Activated T-cell treated with anti-CD3 and anti-CD28 coated beads for 48 hours (primary cell): ENCODE measurements around the gene FURIN.
A peak's percentile ranks its signal among the peaks of the same experiment; 100 is the strongest.
"Not testable (repeated sequence)": the region's sequence is repeated elsewhere in the genome, so short reads cannot be mapped to it uniquely, and the experiment has no call there.

Source experiments
- DNase-seq: peaks from one replicate; pipeline ENCODE4 v3.0.0-alpha.2; 2020; ENCODE audit warnings: low read depth

FURIN gene

DNA sequence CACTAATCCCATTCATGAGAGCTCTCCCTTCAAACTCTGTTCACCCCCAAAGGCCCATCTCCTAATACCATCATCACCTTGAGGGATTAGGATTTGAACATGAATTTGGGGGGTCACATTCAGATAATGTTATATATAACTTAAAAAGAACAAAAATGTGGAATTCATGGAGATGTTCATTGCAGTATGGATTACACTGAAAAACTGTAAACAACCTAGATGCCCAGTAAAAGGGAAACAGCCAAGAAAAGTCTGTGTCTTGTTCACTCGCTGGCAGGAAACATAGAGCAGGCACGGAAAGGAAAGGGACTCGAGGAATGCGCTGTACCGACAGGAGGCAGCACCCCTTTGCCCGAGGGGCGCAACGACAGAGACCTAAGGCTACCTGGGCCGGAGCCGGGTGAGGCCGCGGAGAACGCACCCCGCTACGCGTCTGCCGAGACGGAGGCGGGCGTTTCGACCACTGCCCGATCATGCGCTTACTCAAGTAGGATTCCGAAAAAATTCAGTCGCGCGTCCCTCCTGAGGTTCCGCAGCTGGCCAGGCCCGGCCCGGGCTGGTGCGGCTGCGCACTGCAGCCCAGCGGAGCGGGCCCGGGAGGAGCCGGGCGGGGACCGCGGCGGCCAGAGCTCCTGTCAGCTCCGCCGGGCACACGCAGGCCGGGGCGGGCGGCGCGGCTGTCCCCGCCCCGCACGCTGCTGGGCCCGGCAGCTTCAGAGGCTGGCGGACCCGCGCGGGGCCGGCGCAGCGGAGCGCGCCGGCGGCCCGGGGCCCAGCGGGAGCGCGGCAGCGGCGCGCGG is 33.9 kb downstream of the FURIN start:
- DNase-seq: peak; percentile 73

DNA sequence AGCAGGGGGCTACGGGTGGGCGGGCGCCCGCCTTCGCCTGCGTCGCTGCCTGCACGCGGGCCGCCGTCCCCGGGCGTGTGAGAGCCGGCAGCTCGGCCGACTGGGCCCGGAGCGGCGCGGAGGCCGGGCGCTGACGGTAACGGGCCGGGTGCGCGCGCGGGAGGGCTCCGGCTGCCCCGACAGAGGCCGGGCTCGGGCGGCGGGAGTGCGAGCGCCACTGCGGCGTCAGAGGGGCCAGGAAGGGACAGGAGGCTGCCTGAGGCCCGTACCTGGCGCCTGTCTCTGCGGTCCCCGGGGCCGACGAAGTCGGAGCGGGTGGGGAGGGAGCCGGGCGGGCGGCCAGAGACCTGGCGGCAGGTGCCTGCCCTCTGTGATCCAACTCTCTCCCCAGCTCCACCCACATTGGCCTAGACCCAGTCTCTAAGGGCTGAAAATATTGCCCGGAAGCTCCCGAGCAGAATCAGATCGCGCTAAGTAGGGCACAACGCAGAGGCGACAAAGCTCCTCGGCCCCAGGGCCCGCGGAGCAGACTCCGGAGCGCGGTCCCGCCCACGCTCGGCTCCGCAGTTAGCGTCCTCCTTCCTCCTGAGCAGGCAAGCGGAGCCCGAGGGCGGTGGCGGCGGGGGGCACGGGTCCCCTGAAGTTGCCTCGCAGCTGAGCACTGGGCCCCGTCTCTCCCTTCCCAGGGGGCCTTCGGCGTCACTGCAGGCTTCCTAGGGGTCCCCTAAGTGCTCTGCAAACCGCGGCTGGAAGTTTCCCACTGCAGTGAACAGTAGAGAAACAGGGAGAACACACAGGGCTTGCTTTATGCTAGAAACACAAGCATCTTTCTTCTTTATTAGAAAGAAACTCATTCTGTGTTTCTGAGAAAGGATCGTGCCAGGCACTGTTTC is 34.7 kb downstream of the FURIN start, which contains the start of gene MAN2A2:
MAN2A2 (plus strand) TSS at position 463 of the 893 bp plus-strand sequence. CDS start 906 bp downstream, outside the sequence.
- peak; percentile 81 for DNase-seq

DNA sequence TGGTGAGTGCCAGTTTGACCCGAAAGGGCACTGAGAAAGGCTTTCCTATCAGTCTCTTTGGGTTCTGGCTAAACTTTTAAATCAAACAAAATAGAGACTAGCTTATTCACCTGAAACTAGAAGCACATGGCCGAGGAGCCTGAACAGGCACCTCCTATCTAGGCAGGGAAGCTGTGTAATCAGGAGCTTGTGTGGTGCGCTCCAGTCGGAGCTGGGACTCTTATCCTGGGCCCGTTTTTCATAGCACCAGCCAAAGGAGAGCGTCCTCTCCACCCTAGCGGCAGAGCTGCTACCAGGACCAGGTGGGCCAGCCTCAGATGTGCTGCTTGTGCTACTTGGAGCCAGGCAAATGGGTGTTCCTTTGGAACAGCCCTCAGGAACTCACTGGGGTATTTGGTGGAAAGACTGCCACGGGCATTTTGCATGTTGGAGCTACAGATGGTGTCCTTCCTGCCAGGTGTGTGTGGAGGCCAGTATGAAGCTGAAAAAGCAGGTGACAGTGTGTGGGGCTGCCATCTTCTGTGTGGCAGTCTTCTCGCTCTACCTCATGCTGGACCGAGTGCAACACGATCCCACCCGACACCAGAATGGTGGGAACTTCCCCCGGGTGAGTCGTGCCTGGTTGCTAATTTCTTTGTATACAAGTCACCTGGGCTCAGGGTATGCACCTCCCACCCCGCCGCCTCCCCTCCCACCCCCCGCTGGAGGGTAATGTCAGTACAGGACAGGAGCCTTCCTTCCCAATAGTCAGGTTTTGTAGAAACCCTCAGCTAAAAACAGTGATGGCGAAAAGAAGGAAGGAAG is 35.5 kb downstream of the FURIN start:
- no peak for DNase-seq

DNA sequence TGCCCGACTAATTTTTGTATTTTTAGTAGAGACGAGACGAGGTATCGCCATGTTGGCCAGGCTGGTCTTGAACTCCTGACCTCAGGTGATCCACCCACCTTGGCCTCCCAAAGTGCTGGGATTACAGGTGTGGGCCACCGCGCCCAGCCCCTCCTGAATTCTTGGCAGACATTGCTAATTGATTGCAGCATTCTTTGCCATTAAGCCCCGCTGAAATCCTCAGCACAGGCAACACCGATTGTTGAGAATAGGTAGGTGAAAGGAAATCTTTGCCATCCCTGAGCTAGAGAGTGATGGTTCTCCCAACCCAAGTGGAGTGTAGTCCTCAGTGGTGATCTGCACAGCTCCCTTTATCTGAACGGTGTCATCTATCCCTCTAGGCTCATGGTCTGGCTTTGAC is 36.4 kb downstream of the FURIN start:
- no peak for DNase-seq

DNA sequence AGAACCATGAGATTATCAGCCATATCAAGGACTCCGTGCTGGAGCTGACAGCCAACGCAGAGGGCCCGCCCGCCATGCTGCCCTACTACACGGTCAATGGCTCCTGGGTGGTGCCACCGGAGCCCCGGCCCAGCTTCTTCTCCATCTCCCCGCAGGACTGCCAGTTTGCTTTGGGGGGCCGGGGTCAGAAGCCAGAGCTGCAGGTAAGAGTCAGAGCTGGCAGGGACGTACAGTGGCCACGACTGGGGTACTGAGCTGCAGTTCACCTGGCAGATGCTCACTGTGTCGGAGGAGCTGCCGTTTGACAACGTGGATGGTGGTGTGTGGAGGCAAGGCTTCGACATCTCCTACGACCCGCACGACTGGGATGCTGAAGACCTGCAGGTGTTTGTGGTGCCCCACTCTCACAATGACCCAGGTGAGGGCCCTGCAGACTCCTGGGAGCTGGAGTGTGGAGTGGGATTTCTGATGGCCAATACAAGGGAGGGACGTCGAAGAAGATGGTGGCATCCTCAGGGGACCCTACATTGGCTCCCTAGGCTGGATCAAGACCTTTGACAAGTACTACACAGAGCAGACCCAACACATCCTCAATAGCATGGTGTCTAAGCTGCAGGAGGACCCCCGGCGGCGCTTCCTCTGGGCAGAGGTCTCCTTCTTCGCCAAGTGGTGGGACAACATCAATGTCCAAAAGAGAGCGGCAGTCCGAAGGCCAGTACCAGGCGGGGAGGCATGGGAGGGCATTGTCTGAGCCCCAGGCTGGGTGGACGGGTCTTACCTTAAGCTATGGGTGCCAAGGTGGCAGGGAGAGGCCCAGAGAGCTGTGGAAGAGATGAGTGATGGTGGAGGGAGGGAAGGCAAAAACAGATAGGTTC is 37.2 kb downstream of the FURIN start:
- no peak for DNase-seq

DNA sequence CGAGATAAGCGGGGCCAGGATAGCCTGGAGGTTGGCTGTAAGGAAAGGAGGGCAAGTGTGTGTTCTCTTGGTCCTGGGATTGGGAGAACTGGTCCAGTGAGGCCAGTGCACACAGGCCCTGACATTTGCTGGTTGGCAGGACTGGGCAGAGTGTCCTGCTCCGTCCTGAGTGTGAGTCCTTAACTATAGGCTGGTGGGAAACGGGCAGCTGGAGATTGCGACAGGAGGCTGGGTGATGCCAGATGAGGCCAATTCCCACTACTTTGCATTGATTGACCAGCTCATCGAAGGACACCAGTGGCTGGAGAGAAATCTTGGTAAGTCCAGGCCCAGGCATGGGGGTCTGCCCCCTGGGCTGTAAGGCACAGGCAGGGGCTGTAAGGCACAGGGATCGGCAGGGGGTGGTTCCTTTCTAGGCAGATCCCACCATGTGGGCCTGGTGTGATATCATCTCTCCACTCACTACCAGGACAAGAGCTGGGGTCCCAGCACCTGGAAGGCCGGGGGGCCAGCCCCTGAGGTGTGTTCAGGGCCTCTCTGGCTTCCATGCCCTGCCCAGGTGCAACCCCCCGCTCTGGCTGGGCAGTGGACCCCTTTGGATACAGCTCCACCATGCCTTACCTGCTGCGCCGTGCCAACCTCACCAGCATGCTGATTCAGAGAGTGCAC is 37.9 kb downstream of the FURIN start:
- DNase-seq: no peak

DNA sequence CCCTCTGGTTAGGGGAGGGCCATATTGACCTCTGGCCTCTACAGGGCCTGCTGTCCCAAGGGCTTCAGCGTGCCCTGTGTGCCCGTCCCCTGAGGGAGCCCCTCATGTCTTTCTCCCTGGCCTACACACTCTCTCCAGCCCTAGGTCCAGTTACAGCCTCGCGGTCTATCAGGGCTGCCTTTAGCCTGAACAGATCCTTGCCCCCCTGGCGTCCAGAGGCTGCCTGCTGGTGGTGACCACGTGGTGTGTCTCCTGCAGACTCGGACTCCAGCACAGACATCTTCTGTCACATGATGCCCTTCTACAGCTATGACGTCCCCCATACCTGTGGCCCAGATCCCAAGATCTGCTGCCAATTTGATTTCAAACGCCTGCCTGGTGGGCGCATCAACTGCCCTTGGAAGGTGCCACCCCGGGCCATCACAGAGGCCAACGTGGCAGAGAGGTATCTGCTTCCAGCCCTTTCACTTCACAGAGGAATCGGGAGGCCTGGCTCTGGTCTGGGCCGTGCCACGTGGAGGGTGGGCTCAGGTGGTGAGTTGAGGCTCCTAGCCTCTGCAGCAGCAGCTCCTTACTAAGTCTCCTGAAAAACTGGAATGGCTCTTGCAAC is 38.8 kb downstream of the FURIN start:
- DNase-seq: no peak

DNA sequence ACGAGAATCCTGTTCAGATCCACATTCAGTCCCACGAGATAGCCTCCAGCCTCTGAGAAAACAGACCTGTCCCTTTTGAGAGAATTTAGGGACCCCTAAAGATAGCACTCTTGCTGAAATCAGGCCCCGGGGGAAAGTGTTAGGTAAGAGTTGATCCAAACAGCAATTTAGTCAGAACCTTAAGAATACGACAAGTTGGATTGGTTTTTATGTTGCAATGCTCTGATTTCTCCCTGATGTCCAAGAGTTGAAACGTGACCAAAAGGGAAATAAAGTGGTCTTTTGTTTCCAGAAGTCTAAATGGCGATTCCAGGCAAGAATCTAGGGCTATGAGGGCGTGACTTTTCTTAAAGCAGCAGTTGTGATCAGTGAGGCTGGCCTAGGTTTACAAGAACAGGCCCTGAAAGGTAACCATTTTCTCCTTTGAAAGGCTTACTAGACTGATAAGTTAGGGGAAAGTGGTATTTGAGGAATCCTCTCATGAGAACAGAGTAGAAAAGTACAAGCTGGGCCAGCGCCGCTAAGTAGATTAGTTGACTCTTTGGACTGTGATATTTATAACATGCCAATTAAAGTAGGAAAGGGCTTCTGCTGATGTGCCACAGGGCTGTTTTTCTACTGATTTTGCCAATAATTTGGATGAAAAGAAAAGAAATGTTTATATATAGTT is 39.6 kb downstream of the FURIN start:
- DNase-seq: no peak

DNA sequence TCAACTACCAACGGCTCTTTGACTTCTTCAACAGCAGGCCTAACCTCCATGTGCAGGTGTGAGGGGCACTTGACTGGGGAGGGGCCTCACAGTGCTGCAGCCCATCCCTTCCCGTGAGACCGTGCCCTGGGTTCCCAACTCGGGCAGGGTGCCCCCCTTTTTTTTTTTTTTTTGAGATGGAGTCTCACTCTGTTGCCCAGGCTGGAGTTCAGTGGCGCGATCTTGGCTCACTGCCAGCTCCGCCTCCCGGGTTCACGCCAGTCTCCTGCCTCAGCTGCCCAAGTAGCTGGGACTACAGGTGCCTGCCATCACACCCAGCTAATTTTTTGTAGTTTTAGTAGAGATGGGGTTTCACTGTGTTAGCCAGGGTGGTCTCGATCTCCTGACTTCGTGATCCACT is 41.1 kb downstream of the FURIN start:
- DNase-seq: not testable (repeated sequence)

DNA sequence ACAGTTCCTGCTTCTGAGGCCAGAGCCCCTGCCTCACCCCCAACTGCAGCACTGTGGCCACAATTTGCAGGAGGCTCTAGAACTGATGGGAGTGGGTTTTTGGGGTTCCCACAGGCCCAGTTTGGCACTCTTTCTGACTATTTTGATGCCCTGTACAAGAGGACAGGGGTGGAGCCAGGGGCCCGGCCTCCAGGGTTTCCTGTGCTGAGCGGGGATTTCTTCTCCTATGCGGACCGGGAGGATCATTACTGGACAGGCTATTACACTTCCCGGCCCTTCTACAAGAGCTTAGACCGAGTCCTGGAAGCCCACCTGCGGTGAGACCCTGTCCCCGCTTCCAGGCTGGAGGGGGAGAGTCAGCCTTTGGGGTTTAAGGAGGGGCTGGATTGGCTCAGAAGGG is 41.6 kb downstream of the FURIN start:
- DNase-seq: no peak

DNA sequence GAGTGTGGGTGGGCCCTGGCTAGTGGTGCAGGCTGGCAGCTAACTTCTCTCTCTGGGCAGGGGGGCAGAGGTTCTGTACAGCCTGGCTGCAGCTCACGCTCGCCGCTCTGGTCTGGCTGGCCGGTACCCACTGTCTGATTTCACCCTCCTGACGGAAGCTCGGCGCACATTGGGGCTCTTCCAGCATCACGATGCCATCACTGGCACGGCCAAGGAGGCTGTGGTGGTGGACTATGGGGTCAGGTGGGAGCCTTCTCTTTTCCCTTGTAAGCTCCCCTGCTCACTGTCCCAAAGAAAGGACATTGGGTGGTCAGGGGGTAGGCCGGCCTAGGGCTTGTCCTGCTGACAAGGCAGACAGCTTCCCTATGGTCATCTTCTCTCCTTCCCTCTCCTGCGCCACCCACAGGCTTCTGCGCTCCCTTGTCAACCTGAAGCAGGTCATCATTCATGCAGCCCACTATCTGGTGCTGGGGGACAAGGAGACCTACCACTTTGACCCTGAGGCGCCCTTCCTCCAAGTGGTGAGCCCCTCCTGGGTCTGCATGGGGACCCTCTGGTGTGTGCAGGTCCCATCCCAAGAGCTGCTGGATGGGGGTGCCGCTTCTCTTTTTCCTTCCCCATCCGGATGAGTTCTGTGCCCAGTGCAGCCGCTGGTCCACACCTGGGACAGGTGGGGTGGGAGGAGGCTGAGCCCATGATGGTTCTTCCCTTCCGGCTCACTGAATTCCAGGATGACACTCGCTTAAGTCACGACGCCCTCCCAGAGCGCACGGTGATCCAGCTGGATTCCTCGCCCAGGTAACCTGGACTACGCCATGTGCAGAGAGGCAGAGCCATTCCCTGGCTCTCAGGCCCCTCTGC is 42.3 kb downstream of the FURIN start:
- DNase-seq: no peak

DNA sequence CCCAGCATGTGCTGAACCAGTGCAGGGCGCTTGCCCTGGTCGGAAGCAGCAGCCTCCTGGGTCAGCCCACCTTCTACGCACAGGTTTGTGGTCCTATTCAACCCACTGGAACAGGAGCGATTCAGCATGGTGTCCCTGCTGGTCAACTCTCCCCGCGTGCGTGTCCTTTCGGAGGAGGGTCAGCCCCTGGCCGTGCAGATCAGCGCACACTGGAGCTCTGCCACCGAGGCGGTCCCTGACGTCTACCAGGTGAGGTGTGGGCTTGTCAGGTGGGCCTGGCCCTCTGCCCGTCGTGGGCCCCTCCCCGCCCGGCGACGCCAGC is 42.9 kb downstream of the FURIN start:
- DNase-seq: no peak

DNA sequence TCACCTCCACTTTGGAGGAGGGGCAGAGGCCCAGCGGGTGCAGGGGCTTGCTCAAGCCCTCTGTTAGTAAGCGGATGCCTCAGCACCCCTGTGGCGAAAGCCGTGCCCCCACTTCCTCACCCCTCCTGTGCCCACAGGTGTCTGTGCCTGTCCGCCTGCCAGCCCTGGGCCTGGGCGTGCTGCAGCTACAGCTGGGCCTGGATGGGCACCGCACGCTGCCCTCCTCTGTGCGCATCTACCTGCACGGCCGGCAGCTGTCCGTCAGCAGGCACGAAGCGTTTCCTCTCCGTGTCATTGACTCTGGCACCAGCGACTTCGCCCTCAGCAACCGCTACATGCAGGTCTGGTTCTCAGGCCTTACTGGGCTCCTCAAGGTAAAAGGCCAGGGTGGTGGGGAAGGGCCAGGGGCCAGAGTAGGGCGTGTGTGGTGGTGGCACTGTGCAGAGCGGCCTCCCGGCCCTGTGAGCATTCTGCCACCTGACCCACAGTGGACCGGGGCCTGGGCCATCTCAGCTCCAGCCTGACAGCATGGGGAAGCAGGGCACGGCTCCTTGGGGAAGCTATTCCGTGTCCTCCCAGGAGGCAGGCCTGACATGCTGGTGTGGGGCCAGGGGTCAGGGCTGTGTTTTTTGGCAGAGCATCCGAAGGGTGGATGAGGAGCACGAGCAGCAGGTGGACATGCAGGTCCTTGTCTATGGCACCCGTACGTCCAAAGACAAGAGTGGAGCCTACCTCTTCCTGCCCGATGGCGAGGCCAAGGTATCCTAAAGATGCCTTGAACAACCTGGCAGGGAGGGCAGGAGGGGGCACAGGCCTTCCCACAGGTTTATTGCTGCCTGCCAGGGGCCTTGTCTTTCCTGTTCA is 43.8 kb downstream of the FURIN start:
- no peak for DNase-seq

DNA sequence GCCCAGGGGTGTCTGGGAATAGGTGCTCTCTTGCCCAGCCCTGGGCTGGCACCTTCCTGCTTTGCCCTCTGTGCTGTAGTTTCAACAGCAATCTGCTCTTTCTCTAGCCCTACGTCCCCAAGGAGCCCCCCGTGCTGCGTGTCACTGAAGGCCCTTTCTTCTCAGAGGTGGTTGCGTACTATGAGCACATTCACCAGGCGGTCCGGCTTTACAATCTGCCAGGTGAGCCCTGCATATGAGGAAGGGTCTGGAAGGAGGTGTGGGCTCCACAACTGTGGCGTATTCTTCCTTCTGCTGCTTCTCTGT is 44.3 kb downstream of the FURIN start:
- DNase-seq: no peak

DNA sequence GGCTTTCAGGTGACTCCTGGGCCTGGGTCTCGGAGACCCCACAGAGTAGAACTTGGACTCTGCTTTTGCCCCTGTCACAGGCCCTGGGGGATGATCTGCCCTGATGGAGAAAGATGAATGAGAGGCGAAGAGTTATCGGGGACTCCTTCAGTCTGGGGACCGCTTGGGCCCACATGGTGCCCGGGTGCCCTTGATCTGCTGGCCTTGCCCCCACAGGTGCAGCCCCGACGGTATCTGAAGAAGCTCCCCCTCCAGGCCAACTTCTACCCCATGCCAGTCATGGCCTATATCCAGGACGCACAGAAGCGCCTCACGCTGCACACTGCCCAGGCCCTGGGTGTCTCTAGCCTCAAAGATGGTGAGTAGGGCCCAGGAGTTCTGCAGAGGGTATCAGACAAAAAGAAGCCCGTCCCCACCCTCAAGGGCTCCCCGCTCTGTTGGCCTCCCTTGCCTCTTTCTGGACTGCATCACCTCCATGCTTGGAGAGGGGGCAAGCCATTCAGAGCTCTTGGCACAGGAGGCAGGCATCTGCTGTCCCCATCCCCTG is 45.1 kb downstream of the FURIN start:
- no peak for DNase-seq

DNA sequence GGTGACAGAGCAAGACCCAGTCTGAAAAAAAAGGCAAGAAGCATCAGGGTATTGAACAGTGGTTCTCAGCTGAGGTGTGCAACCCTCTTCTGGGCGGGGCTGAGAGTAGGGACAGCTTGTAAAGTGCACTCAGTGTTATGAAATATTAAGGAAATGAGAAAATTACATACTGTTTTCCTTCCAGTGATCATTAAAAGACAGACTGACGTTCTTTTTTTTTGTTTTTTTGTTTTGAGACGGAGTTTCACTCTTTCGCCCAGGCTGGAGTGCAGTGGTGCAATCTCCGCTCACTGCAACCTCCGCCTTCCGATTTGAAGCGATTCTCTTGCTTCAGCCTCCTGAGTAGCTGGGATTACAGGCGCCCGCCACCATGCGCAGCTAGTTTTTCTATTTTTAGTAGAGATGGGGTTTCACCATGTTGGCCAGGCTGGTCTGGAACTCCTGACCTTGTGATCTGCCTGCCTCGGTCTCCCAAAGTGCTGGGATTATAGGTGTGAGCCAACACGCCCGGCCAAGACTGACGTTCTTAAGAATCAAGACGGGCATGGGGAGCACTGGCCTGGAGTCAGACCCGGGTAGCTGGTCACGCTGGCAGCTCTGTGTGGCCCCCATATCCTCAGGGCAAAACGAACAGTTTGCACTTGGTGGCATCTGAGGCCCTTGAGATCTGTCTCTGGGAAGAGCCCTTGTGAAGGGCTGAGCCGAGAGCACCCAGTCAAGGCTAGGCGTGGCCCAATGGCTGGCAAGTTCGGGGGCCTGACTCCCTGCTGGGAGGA is 46.1 kb downstream of the FURIN start:
- DNase-seq: no peak

DNA sequence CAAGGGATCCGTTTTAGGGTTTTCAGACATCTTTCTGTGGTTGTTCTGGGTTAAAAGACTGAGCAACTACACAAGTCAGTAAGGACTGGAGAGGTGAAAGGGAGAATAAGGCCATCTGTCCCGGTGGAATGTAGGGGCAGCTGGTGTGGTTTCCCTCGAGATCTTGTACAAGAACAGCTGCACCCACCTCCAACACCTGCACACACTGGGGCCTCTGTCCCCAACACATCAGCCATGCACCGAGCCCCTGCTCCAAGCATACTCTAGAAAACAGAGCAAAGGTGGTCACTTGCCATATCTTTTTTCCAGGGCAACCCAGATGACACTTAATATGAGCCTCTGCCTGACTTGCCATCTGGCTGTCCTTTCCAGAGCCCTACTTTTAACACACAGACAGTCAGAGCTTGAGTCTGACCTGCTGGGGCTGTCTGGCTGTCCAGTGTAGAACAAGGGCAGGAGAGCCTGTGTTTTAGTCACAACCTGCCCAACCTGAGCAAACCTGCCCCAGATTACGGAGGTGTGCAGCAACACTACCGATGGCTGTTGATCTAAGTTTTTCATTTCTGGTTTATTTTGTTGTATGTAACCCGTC is 46.9 kb downstream of the FURIN start:
- DNase-seq: no peak
